ENCODE results near the gene SEC31B.

Gene SEC31B

DNA sequence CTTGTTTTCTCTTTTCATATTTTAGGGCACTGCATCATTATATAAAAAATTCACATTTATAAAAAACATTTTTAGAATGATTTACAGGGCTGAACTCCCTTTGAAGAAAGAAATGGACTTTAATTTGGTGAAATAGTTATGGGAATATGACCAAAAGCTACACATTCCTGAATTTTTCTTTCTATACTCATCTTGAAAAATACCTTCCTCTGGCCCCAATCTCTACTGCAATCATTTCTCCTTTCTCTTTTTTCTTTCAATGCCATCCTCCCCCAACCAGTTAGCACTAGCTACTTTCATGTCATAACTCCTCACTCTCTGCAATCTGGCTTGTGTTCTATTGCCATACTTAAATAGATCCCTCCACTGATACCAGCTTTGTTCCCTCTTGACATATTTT lies 50.7 kb downstream of the SEC31B start:
- H3K4me3 ChIP-seq (replicated peaks; ENCODE audit: low read depth, low read length) = no peak overlapping the region
- no peak for DNase-seq (ENCODE audit: low read depth)
- no peak for TF ChIP-seq CTCF (IDR thresholded peaks at IDR 0.05; ENCODE audit: low read length, missing control alignments)

DNA sequence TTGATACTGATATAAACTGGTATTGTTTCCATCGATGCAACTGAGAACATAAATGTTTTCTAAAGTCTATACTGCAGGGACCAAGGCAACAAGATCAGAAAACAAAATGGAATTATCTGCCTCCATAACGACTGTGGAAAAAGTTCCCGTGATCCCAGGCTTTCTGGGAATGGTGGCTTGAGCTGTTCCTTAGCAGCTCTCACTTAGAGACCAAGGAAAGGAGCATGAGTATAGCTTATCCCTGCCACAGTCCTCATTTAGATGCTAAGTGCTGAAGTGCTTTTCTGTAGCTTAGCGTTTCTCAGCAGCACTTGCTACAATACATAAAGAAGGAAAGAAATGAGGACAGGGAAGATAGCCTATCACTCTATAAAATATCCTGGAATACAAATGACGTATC lies 51.3 kb downstream of the SEC31B start:
- no peak overlapping the region for H3K4me3 ChIP-seq (replicated peaks; ENCODE audit: low read depth, low read length)

GRCh38 chr10:100462709-100463108 lies 57.0 kb downstream of the SEC31B start, which contains the start of gene WNT8B:
WNT8B (plus strand) TSS chr10:100463009; CDS start chr10:100463169, 160 bp downstream.
- no peak within 1 kb of the TSS for H3K4me3 ChIP-seq (replicated peaks; ENCODE audit: low read depth, low read length)
- DNase-seq (ENCODE audit: low read depth) = no peak
- TF ChIP-seq CTCF (IDR thresholded peaks at IDR 0.05; ENCODE audit: low read length, missing control alignments) = no peak

More for the DNA sequence above, 51.3 kb downstream of the SEC31B start:
- TF ChIP-seq CTCF (IDR thresholded peaks at IDR 0.05; ENCODE audit: low read length, missing control alignments) = no peak
- DNase-seq (ENCODE audit: low read depth) = no peak

- no peak overlapping the region for H3K4me3 ChIP-seq (replicated peaks; ENCODE audit: low read depth, low read length)
- no peak for DNase-seq (ENCODE audit: low read depth)
- TF ChIP-seq CTCF (IDR thresholded peaks at IDR 0.05; ENCODE audit: low read length, missing control alignments) = no peak
These were observed 70.7 kb downstream of the SEC31B start for GRCh38 chr10:100448951-100449350.

GRCh38 chr10:100447663-100448062 lies 72.0 kb downstream of the SEC31B start:
- DNase-seq (ENCODE audit: low read depth) = no peak
- H3K4me3 ChIP-seq (replicated peaks; ENCODE audit: low read depth, low read length) = no peak overlapping the region
- TF ChIP-seq CTCF (IDR thresholded peaks at IDR 0.05; ENCODE audit: low read length, missing control alignments) = no peak

- no peak overlapping the region for H3K4me3 ChIP-seq (replicated peaks; ENCODE audit: low read depth, low read length)
These were observed 73.4 kb downstream of the SEC31B start for GRCh38 chr10:100446130-100446761.

More at GRCh38 chr10:100446130-100446761, 73.4 kb downstream of the SEC31B start:
- TF ChIP-seq CTCF (IDR thresholded peaks at IDR 0.05; ENCODE audit: low read length, missing control alignments) = no peak
- DNase-seq (ENCODE audit: low read depth) = no peak

All from fibroblast of pulmonary artery (primary cell).